Epithelial cell of esophagus (primary cell): ENCODE data around the gene PRKG1.

Experiments
- DNase-seq: peaks from one replicate; pipeline ENCODE4 v3.0.0; 2010; ENCODE audit warnings: low read depth
- H3K4me3 ChIP-seq: 2 replicates; pipeline ENCODE4 v1.5.1; 2011; ENCODE audit warnings: mild to moderate bottlenecking, low read length, control low read depth
- TF ChIP-seq, protein P1 (sequence below): IDR thresholded peaks from 2 replicates; pipeline ENCODE4 v1.5.1; 2011; ENCODE audit warnings: low read depth, mild to moderate bottlenecking, low read length, control low read depth, inconsistent platforms; ENCODE audit not compliant: insufficient read depth; ENCODE audit errors: missing control alignments

PRKG1 gene

DNA sequence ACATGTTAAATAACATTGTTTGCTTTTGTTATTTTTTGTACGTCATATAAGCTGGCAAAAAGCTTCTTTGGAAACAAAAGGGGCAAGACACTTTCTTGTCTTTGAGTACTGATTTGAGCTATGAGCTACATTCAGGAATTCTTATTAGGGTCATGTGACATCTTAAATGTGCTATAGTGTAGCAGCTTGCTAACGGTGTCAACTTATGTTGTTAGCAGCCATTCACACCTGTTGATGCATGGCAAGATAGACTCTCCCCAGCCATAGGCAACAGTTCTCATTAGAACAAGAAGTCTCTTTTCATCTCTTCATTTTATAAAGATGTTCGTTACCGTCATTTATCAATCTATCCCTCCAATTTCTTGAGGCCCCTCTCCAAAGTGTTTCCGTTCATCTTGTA lies 411.4 kb downstream of the PRKG1 start:
- H3K4me3 ChIP-seq: no peak overlapping the region
- DNase-seq: no peak
- TF ChIP-seq, protein P1, sequence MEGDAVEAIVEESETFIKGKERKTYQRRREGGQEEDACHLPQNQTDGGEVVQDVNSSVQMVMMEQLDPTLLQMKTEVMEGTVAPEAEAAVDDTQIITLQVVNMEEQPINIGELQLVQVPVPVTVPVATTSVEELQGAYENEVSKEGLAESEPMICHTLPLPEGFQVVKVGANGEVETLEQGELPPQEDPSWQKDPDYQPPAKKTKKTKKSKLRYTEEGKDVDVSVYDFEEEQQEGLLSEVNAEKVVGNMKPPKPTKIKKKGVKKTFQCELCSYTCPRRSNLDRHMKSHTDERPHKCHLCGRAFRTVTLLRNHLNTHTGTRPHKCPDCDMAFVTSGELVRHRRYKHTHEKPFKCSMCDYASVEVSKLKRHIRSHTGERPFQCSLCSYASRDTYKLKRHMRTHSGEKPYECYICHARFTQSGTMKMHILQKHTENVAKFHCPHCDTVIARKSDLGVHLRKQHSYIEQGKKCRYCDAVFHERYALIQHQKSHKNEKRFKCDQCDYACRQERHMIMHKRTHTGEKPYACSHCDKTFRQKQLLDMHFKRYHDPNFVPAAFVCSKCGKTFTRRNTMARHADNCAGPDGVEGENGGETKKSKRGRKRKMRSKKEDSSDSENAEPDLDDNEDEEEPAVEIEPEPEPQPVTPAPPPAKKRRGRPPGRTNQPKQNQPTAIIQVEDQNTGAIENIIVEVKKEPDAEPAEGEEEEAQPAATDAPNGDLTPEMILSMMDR: no peak

DNA sequence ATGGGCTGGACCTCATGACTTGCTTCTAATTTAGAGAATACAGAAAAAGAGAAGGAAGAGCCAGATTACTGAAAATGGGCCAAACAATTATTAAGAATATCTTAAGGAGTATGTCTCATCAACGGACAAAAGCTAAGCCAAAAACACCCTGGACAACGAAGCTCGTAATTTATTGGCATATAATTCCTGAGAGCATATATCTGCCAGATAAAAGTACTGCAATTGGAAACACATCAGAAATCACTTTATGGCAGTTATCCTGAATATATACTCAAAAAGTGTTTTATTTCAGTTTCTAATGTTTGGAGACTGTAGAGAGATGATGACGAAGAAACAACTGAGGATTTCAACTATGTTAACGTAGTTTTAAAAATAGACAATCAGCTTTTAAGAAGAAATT lies 413.3 kb downstream of the PRKG1 start:
- TF ChIP-seq, protein P1: no peak
- no peak for DNase-seq
- H3K4me3 ChIP-seq: no peak overlapping the region

DNA sequence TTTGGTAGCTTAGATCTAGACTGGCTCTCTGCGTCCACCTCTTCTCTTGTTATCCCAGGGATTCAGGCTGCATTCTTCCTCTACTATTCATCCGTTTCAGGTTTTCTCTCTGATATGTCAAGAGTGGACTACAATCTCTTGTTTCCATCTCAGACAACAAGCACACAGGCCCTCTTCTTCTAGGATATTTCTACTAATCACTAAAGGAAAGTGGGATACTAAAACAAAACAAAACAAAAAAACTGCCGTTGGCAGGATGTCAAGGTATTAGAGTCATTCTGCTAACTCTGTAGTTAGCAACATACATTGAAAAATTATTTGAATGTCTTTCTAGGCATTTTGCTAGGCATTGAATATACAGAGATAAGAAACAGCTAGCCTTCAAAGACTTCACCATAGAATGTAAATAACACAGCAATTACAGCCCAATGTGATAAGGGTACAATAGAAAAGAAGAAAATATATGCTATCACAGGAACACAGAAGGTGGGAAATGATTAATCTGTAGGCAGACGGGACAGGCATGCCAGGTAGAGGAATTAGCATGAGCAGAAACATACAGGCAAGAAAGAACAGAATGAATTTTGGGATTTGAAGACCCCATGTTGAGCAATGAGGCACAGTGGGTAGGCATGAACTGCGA lies 414.6 kb downstream of the PRKG1 start:
- no peak overlapping the region for H3K4me3 ChIP-seq
- TF ChIP-seq, protein P1: no peak
- no peak for DNase-seq

DNA sequence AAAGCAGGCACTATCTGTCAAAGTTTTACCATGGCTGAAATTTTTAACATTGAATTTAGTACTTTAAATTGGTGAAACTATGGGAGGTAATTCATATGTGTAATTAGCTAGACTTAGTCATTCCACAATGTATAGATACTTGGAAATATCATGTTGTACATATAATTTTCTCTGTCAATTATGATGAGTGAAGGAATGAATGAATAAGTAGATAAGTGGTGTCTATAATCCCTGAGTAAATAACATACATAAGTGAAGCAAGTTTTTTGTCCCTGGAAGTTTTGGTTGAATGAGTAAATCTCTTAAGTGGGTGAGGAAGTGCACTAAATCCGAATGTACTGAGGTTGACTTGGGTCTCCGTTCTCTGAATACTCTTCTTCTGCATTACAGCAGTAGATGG lies 424.1 kb downstream of the PRKG1 start:
- TF ChIP-seq, protein P1: no peak
- no peak for DNase-seq
- no peak overlapping the region for H3K4me3 ChIP-seq

DNA sequence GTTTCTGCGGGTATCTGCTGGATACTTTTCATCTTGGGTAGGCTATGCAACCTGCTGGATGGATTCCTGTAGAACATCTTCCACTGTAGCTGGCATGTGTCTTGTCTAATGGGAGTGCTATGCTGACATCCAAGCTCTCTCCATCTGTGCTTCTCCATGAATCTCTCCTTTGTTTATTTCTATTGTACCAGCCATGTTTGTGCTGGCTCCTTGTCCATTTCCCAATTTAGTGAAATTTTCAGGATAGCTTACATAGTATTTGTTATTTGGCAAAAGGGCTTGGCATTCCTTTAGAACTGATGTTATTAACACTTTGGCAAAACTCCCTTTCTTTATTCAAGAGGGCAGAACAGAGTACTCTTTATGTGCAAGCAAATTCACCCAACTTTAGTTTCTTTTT lies 427.1 kb downstream of the PRKG1 start:
- DNase-seq: no peak
- H3K4me3 ChIP-seq: no peak overlapping the region
- TF ChIP-seq, protein P1: no peak

DNA sequence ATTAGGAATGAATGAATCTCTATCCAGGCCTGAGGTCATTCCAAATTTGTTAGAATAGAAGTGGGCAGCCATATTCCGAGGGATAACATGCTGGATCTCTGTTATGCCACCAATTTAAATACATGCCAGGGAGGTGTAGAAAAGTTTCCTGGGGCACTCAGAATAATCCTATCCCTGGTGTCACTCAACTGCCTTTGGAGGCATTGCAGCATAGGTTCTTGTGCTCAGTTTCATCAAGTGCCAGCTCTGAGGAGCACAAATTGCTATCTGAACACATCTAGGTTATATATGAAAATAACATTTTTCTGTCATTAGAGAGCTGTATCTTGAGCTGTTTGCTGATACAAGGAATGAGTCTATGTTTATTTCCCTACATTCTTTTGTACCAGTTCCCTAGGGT lies 427.8 kb downstream of the PRKG1 start:
- no peak overlapping the region for H3K4me3 ChIP-seq
- DNase-seq: no peak
- TF ChIP-seq, protein P1: no peak

DNA sequence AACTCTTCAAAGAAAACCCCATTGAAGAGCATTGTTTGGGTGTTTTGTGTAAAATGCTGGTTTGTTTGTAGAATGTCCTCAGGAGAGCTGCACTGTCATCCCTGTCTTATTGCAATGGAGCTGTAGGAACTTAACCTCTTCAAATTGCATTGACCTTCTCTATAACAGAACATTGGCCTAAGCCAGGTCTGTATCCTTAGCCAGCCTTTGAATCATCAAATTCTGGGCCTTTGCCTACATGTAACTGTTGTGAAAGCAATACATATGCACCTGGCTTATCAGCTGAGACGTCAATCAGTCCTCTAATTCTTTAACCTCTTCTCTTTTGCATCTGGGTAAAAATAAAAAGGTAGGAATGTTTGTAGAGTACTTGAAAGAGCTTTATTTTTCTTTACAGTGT lies 429.1 kb downstream of the PRKG1 start:
- no peak for DNase-seq
- TF ChIP-seq, protein P1: no peak
- no peak overlapping the region for H3K4me3 ChIP-seq
